Skeletal muscle satellite cell (primary cell): ENCODE results near the gene ZNF107.
"Not testable (repeated sequence)": the region's sequence is repeated elsewhere in the genome, so short reads cannot be mapped to it uniquely, and the experiment has no call there.

Source experiments
- H3K27me3 ChIP-seq: 2 replicates; pipeline ENCODE4 v1.7.0; 2013; ENCODE audit warnings: low read length; ENCODE audit not compliant: control insufficient read depth, insufficient read depth
- H3K36me3 ChIP-seq: 2 replicates; pipeline ENCODE4 v1.7.0; 2013; ENCODE audit warnings: mild to moderate bottlenecking, control low read depth, low read length; ENCODE audit not compliant: insufficient read depth
- H3K4me1 ChIP-seq: 2 replicates; pipeline ENCODE4 v1.7.0; 2013; ENCODE audit warnings: low read length; ENCODE audit not compliant: control insufficient read depth, insufficient read depth
- H3K4me2 ChIP-seq: 2 replicates; pipeline ENCODE4 v1.7.0; 2013; ENCODE audit warnings: mild to moderate bottlenecking, low read length
- H3K4me3 ChIP-seq: 2 replicates; pipeline ENCODE4 v1.7.0; 2013; ENCODE audit warnings: low read length
- H3K9ac ChIP-seq: 2 replicates; pipeline ENCODE4 v1.7.0; 2013; ENCODE audit warnings: mild to moderate bottlenecking, low read depth, low read length, moderate library complexity
- H3K9me3 ChIP-seq: replicated peaks from 2 replicates; pipeline ENCODE4 v1.7.0; 2013; ENCODE audit warnings: mild to moderate bottlenecking, control low read depth, low read length

The ZNF107 gene

DNA sequence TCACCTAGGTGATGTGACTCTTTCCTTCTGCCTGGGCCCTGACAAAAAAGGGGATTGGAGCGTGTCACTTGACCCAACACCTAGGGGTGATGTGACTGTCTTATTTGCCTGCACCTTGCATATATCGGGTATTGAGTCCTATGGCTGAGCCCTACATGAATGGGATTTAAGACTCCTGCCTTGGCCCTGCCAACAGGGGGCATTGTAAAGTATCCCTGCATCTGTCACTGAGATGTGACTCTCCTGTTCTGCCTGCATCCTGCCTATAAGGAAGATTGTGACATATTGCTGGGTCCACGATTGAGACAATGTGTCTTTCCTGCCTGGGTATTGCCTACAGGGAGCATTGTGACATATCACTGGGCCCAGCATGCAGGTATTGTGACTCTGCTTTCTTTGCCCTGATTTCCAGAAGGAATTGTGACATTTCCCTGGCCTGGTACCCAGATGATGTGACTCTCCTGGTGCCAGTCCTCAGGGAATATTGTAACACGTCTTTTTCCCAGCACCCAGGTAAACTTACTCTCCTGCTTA, 14.2 kb upstream of the ZNF107 start:
- H3K4me1 ChIP-seq = no peaks in the 10 kb centered on the region
- no peaks in the 10 kb centered on the region for H3K36me3 ChIP-seq
- no peak overlapping the region for H3K9ac ChIP-seq
- no peaks in the 10 kb centered on the region for H3K27me3 ChIP-seq
- no peak overlapping the region for H3K4me2 ChIP-seq
- H3K9me3 ChIP-seq = peaks cover 2% of the 10 kb centered on the region
- no peak overlapping the region for H3K4me3 ChIP-seq

DNA sequence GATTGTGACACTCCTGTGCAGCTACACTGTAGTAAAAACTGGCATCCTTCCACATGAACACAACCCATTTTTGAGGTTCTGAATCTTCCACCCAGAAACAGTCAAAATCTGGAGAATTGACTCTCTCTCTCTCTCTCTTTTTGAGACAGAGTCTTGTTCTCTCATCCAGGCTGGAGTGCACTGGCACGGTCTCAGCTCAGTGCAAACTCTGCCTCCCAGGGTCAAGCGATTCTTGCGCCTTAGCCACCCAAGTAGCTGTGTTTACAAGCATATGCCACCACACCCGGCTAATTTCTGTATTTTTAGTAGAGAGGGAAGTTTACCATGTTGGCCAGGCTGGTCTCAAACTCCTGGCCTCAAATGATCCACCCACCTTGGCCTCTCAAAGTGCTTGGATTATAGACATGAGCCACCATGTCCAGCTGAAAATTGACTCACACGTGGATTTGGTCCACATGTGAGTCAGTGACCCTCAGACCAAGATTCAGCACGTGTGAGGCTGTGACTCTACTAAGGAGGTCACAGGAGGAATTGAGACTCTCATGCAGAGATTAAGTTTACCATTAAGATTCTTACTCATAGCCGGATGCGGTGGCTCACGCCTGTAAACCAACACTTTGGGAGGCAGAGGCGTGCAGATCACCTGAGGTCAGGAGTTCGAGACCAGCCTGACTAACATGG, 12.1 kb upstream of the ZNF107 start:
- Histone ChIP-seq H3K27me3 (no peaks in the 10 kb centered on the region), H3K4me1 (no peaks in the 10 kb centered on the region), H3K4me2 (no peak overlapping the region), H3K9ac (no peak overlapping the region), H3K9me3 (peaks cover 2% of the 10 kb centered on the region), H3K36me3 (no peaks in the 10 kb centered on the region), H3K4me3 (no peak overlapping the region)

DNA sequence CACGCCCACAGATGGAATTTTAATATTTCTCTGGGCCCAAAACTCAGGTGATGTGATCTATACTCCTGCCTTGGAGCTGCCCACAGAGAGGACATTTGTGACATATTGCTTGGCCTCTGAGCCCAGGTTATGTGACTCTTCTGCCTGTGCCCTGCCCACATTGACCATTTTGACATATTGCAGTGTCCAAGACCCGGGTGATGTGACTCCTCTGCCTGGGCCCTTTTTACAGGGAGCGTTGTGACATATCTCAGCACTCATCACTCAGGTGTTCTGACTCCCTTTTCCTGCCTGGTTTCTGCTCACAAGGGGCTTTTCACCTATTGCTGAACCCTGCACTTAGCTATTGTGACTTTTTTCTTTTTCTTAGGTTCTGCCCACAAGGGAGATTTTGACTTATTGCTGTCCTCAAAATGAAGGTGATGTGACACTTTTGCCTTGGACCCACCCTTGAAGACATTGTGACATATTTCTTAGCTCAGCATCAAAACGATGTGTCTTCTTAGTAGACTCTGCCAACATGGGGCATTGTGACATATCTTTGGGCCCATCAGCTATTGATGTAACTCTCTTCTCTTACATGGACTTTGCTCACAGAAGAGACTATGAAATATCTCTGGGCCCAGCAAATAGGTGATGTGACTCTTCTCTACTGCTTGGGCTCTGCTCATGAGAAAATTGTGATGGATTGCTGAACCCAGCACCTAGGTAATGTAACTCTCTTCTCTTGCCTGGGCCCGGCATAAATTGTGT, 11.0 kb upstream of the ZNF107 start:
- no peaks in the 10 kb centered on the region for H3K36me3 ChIP-seq
- no peaks in the 10 kb centered on the region for H3K4me1 ChIP-seq
- no peaks in the 10 kb centered on the region for H3K27me3 ChIP-seq
- H3K9me3 ChIP-seq = peaks cover 2% of the 10 kb centered on the region
- H3K4me3 ChIP-seq = no peak overlapping the region
- no peak overlapping the region for H3K4me2 ChIP-seq
- H3K9ac ChIP-seq = no peak overlapping the region

DNA sequence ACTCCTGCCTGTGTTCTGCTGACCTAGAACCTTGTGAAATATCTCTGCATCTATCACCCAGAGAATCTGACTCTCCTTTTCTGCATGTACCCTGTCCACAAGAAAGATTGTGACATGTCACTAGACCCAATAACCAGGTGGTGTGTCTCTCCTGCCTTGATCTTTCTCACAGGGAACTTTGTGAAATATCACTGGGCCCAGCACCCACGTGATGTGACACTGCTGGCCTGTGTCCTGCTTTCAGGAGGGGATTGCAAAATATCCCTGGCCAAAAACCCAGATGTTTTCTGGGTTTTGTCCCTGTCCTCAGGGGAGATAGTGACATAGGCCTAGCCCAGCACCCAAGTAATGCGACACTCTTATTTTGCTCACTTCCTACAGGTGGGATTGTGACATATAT, 10.1 kb upstream of the ZNF107 start:
- no peak overlapping the region for H3K4me2 ChIP-seq
- no peaks in the 10 kb centered on the region for H3K4me1 ChIP-seq
- no peak overlapping the region for H3K9ac ChIP-seq
- peaks cover under 1% of the 10 kb centered on the region for H3K9me3 ChIP-seq
- H3K4me3 ChIP-seq = no peak overlapping the region
- no peaks in the 10 kb centered on the region for H3K36me3 ChIP-seq
- H3K27me3 ChIP-seq = no peaks in the 10 kb centered on the region

DNA sequence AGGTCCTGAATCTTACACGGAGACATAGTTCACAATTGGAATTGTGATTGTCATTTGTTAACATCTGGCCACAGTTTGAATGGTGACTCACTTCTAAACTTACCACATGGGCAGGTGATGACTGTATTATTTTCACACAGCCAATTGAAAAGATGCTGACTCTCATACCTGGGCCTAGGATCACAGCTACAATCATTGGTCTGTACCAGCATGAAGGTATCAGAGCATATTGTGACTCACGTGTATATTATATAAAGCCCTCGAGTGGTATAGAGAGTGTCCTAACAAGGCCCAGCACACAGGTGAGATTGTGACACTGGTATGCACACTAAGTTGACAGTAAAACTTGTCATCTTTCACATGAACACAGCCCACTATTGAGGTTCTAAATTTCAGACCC, 9.4 kb upstream of the ZNF107 start:
- Histone ChIP-seq H3K9me3 (no peaks in the 10 kb centered on the region), H3K4me3 (no peak overlapping the region), H3K9ac (no peak overlapping the region)

DNA sequence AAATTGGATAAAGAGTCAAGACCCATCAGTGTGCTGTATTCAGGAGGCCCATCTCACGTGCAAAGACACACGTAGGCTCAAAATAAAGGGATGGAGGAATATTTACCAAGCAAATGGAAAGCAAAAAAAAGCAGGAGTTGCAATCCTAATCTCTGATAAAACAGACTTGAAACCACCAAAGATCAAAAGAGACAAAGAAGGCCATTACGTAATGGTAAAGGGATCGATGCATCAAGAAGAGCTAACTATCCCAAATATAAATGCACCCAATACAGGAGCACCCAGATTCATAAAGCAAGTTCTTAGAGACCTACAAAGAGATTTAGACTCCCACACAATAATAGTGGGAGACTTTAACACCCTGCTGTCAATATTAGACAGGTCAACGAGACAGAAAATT, 3.8 kb upstream of the ZNF107 start:
- not testable (repeated sequence) for H3K4me1 ChIP-seq, H3K4me2 ChIP-seq, H3K4me3 ChIP-seq, H3K36me3 ChIP-seq, H3K9ac ChIP-seq, H3K9me3 ChIP-seq, H3K27me3 ChIP-seq

More for the DNA sequence above, 9.4 kb upstream of the ZNF107 start:
- Histone ChIP-seq H3K4me2 (no peak overlapping the region), H3K4me1 (no peaks in the 10 kb centered on the region), H3K36me3 (no peaks in the 10 kb centered on the region), H3K27me3 (no peaks in the 10 kb centered on the region)

DNA sequence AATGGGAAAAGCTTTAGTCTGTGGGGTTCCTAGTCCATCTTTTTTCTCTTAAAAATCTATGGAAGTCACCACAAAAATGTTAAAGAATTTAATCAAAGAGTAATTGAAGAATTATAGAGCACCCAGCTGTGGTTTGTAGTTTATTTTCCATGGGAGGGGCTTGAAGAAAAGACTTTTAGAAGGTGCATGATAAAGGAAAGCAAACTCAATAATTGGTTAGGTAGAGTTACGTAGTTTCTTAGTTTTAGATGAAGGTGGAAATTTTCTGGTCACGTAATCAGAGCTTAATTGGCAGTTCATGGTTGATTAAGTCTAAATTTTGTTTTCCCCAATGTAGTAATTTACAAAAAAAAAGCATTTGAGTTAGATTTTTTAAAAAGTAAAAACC, 724 bp downstream of the ZNF107 start:
- Histone ChIP-seq H3K4me3 (peak overlapping the region; percentile 94), H3K36me3 (peaks cover 17% of the 10 kb centered on the region)

DNA sequence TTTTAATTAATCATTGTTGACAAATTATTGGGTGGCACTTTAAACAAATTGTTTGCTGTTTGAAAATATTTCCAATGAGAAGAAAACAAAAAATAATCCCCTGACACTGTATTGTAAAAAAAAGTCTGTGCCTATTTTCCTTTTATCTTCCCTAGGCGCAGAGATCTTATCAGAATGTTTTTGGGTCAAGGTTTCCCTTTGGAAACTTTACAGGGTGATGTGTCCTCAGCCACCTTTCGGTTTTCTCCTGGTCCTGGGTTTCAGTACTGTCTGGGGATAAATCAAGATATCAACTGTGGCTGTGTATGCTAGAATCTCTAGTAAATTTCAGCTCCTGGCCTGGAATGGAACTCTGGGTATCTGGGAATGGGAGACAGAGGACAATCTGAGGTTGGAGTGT, 1.4 kb downstream of the ZNF107 start:
- Histone ChIP-seq H3K4me1 (no peaks in the 10 kb centered on the region), H3K36me3 (peaks cover 17% of the 10 kb centered on the region), H3K9ac (no peak overlapping the region), H3K4me3 (no peak overlapping the region), H3K9me3 (no peaks in the 10 kb centered on the region), H3K4me2 (peak overlapping the region; percentile 81), H3K27me3 (no peaks in the 10 kb centered on the region)

More for the DNA sequence above, 724 bp downstream of the ZNF107 start:
- Histone ChIP-seq H3K4me1 (no peaks in the 10 kb centered on the region), H3K9me3 (no peaks in the 10 kb centered on the region), H3K4me2 (peak overlapping the region; percentile 81), H3K27me3 (no peaks in the 10 kb centered on the region), H3K9ac (peak overlapping the region; percentile 91)

DNA sequence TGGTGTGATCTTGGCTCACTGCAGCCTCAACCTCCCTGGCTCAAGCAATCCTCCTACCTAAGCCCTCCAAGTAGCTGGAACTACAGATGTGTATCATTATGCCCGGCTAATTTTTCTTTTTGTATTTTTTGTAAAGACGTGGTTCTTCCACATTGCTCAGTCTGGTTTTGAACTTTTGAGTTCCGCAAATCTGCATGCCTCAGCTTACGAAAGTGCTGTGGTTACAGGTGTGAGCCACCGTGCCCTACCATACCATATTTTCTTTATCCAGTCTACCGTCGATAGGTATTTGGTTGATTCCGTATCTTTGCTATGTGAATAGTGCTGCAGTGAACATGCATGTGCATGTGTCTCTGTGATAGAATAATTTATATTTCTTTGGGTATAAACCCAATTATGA, 6.5 kb downstream of the ZNF107 start:
- H3K9ac ChIP-seq = no peak overlapping the region
- no peak overlapping the region for H3K4me2 ChIP-seq
- no peaks in the 10 kb centered on the region for H3K9me3 ChIP-seq
- no peaks in the 10 kb centered on the region for H3K27me3 ChIP-seq
- no peaks in the 10 kb centered on the region for H3K4me1 ChIP-seq
- H3K4me3 ChIP-seq = no peak overlapping the region
- H3K36me3 ChIP-seq = peaks cover 17% of the 10 kb centered on the region

DNA sequence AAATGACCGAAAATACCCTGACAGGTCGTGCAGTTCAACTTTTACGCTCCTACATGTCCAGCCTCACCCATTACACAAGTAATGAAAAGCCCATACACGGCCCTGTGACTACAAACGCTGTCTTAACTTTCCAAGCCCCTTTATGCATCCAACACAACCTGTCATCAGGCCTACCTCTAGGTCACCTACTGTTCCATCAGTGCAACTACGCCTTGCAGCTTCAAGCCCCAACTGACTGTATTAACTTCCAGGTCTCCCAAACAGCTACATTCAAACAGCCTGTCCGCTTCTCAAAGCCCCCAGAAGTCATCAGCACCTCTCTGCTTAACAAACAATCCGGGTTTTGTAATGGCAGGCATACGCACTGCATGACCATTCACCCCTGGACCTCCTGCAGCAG, 19.2 kb downstream of the ZNF107 start:
- Histone ChIP-seq H3K4me3 (no peak overlapping the region), H3K36me3 (peaks cover 67% of the 10 kb centered on the region), H3K4me2 (no peak overlapping the region), H3K4me1 (no peaks in the 10 kb centered on the region), H3K9me3 (no peaks in the 10 kb centered on the region), H3K9ac (no peak overlapping the region), H3K27me3 (no peaks in the 10 kb centered on the region)

DNA sequence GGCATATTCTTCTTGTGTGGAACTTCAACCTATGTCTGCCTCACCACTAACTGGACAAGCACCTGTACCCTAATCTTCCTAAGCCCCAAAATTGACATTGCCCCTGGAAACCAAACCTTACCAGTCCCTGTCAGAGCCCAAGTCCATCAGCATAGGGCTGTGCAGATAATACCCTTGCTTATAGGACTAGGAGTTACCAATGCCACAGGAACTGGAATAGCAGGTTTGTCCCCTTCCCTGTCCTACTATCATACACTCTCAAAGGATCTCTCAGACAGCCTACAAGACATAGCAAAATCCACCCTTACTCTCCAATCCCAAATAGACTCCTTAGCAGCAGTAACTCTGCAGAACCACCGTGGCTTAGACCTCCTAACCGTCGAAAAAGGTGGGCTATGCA, 19.8 kb downstream of the ZNF107 start:
- Histone ChIP-seq H3K9me3 (no peaks in the 10 kb centered on the region), H3K9ac (no peak overlapping the region), H3K36me3 (peaks cover 67% of the 10 kb centered on the region), H3K4me2 (no peak overlapping the region), H3K27me3 (no peaks in the 10 kb centered on the region), H3K4me3 (no peak overlapping the region), H3K4me1 (no peaks in the 10 kb centered on the region)
